HepG2 (cell line): ENCODE data around the gene MECR. TPM values are rescaled to one million over a fixed set of nuclear protein-coding genes. Genes with fewer than 3 reads are reported as not detected.
A peak's percentile ranks its signal among the peaks of the same experiment; 100 is the strongest.

Source experiments
- AKAP8 ChIP-seq: sonication (generic); formaldehyde crosslinking; IDR thresholded peaks from 2 replicates; pipeline ENCODE4 v1.5.1; 2020; ENCODE audit warnings: mild to moderate bottlenecking, missing genetic modification reagents
- ARNT ChIP-seq: fragments of 450-650 bp; IDR thresholded peaks from 2 replicates; pipeline ENCODE4 v1.6.1; 2017
- CAMTA2 ChIP-seq: sonication (generic); formaldehyde crosslinking; IDR thresholded peaks from 2 replicates; pipeline ENCODE4 v1.4.0; 2020; ENCODE audit warnings: mild to moderate bottlenecking, missing genetic modification reagents, borderline replicate concordance
- CHCHD3 ChIP-seq: sonication (generic); formaldehyde crosslinking; IDR thresholded peaks from 2 replicates; pipeline ENCODE4 v1.8.0; 2022; ENCODE audit warnings: mild to moderate bottlenecking, missing genetic modification reagents, moderate library complexity
- FOXA1 ChIP-seq, 2 experiments: fragments of 450-650 bp in 1 of 2; sonication (generic) in 1 of 2; formaldehyde crosslinking in 1 of 2; IDR thresholded peaks; 2 replicates each; pipeline versions ENCODE4 v1.4.0 to v1.6.1; 2016 to 2020; ENCODE audit warnings: missing genetic modification reagents in 1 of 2
- HINFP ChIP-seq: sonication (generic); formaldehyde crosslinking; IDR thresholded peaks from 2 replicates; pipeline ENCODE4 v1.4.0; 2020; ENCODE audit warnings: low read depth, mild to moderate bottlenecking, missing genetic modification reagents
- HOXA7 ChIP-seq: sonication (generic); formaldehyde crosslinking; IDR thresholded peaks from 2 replicates; pipeline ENCODE4 v1.8.1; 2022; ENCODE audit warnings: mild to moderate bottlenecking, missing genetic modification reagents, moderate library complexity
- IKZF4 ChIP-seq: sonication (generic); formaldehyde crosslinking; IDR thresholded peaks from 2 replicates; pipeline ENCODE4 v1.5.1; 2020; ENCODE audit warnings: borderline replicate concordance, mild to moderate bottlenecking, low read depth, missing genetic modification reagents; ENCODE audit errors: not compliant biosample characterization
- MXD1 ChIP-seq: sonication (generic); formaldehyde crosslinking; IDR thresholded peaks from 2 replicates; pipeline ENCODE4 v1.4.0; 2020; ENCODE audit warnings: mild to moderate bottlenecking, missing genetic modification reagents
- NFE2L1 ChIP-seq: sonication (generic); formaldehyde crosslinking; IDR thresholded peaks from 2 replicates; pipeline ENCODE4 v1.4.0; 2020; ENCODE audit warnings: missing genetic modification reagents, mild to moderate bottlenecking, borderline replicate concordance
- NR2F2 ChIP-seq: IDR thresholded peaks from 2 replicates; pipeline ENCODE4 v1.6.1; 2012; ENCODE audit warnings: low read depth, inconsistent platforms, borderline replicate concordance
- NRL ChIP-seq: sonication (generic); formaldehyde crosslinking; IDR thresholded peaks from 2 replicates; pipeline ENCODE4 v1.5.0; 2020; ENCODE audit warnings: missing genetic modification reagents, mild to moderate bottlenecking, moderate library complexity, borderline replicate concordance
- PHF20 ChIP-seq: sonication (generic); formaldehyde crosslinking; IDR thresholded peaks from 2 replicates; pipeline ENCODE4 v1.5.0; 2020; ENCODE audit warnings: mild to moderate bottlenecking, missing genetic modification reagents
- PHF21A ChIP-seq: sonication (generic); formaldehyde crosslinking; IDR thresholded peaks from 2 replicates; pipeline ENCODE4 v1.5.0; 2020; ENCODE audit warnings: mild to moderate bottlenecking, missing genetic modification reagents
- SALL1 ChIP-seq: sonication (generic); formaldehyde crosslinking; IDR thresholded peaks from 2 replicates; pipeline ENCODE4 v1.8.0; 2022; ENCODE audit warnings: mild to moderate bottlenecking, missing genetic modification reagents
- SMAD3 ChIP-seq: sonication (generic); formaldehyde crosslinking; IDR thresholded peaks from 2 replicates; pipeline ENCODE4 v1.4.0; 2020; ENCODE audit warnings: missing genetic modification reagents
- SMARCE1 ChIP-seq: fragments of 450-650 bp; IDR thresholded peaks from 2 replicates; pipeline ENCODE4 v1.6.1; 2017; ENCODE audit warnings: borderline replicate concordance
- SP1 ChIP-seq, 2 experiments: fragments of 450-650 bp in 1 of 2; sonication (generic) in 1 of 2; formaldehyde crosslinking in 1 of 2; IDR thresholded peaks; 2 replicates each; pipeline versions ENCODE4 v1.4.0 to v1.6.1; 2016 to 2020; ENCODE audit warnings: missing genetic modification reagents in 1 of 2
- SRSF1 ChIP-seq: fragments of 200-400 bp; formaldehyde crosslinking; optimal IDR thresholded peaks from 2 replicates; pipeline ENCODE3; 2017; ENCODE audit warnings: mild to moderate bottlenecking, low read depth, low read length, moderate library complexity
- SRSF4 ChIP-seq: fragments of 200-400 bp; formaldehyde crosslinking; IDR thresholded peaks from one replicate; pipeline ENCODE4 v1.6.1; 2018; ENCODE audit warnings: mild to moderate bottlenecking, low read depth, low read length, moderate library complexity; ENCODE audit not compliant: poor library complexity, severe bottlenecking
- TCF7L2 ChIP-seq: IDR thresholded peaks from 2 replicates; pipeline ENCODE4 v1.6.1; 2011; ENCODE audit warnings: mild to moderate bottlenecking, low read depth, low read length, moderate library complexity
- ZBTB21 ChIP-seq: sonication (generic); formaldehyde crosslinking; IDR thresholded peaks from 2 replicates; pipeline ENCODE4 v1.4.0; 2020; ENCODE audit warnings: missing genetic modification reagents
- ZBTB42 ChIP-seq: sonication (generic); formaldehyde crosslinking; IDR thresholded peaks from 2 replicates; pipeline ENCODE4 v1.5.0; 2020; ENCODE audit warnings: mild to moderate bottlenecking, missing genetic modification reagents
- ZFP36 ChIP-seq: fragments of 150-350 bp; IDR thresholded peaks from 2 replicates; pipeline ENCODE4 v1.6.1; 2018; ENCODE audit warnings: borderline replicate concordance, low read length, low read depth; ENCODE audit not compliant: partially characterized antibody
- ZNF367 ChIP-seq: sonication (generic); formaldehyde crosslinking; IDR thresholded peaks from 2 replicates; pipeline ENCODE4 v1.4.0; 2020; ENCODE audit warnings: missing genetic modification reagents, borderline replicate concordance
- ZNF383 ChIP-seq: sonication (generic); formaldehyde crosslinking; IDR thresholded peaks from 2 replicates; pipeline ENCODE4 v1.4.0; 2020; ENCODE audit warnings: missing genetic modification reagents, mild to moderate bottlenecking, borderline replicate concordance
- ZNF766 ChIP-seq: sonication (generic); formaldehyde crosslinking; IDR thresholded peaks from 2 replicates; pipeline ENCODE4 v1.5.0; 2020; ENCODE audit warnings: missing genetic modification reagents, borderline replicate concordance
- ZSCAN29 ChIP-seq: sonication (generic); formaldehyde crosslinking; conservative IDR thresholded peaks from 2 replicates; pipeline ENCODE4 v1.4.0; 2020; ENCODE audit warnings: mild to moderate bottlenecking, missing genetic modification reagents
- polyA plus RNA-seq, 8 experiments: library from polyadenylated mRNA; depleted of rRNA in 3 of 8; stranded (reverse) in 7 of 8; unstranded in 1 of 8; fragments of >200 nt; fragmentation: Illumina TruSeq in 4 of 8; extraction: Trizol in 4 of 8; gene quantifications; 2 replicates each; pipeline versions ENCODE4 v1.2.1 to v1.2.3, GENCODE V29; 2011 to 2016; ENCODE audit warnings: low read depth in 4 of 8, missing spikeins in 1 of 8, mixed read lengths in 1 of 8; ENCODE audit not compliant: insufficient read depth in 1 of 8
- total RNA-seq, 5 experiments: library from RNA; depleted of rRNA; stranded (reverse); fragments of >200 nt; fragmentation: Illumina TruSeq; extraction: Trizol; gene quantifications; 2 replicates each; pipeline ENCODE4 v1.2.3, GENCODE V29; 2016; ENCODE audit warnings: low read depth in 1 of 5
- TF ChIP-seq, protein P1 (sequence below): sonication (generic); formaldehyde crosslinking; IDR thresholded peaks from 2 replicates; pipeline ENCODE4 v1.4.0; 2020; ENCODE audit warnings: missing genetic modification reagents, mild to moderate bottlenecking, borderline replicate concordance

The MECR gene
- total and polyA plus RNA-seq, 2 of the 13 experiments (the other 11 are each of a cell fraction or from before 2014, with no cell fraction given), result 18.8 to 24.9 TPM

DNA sequence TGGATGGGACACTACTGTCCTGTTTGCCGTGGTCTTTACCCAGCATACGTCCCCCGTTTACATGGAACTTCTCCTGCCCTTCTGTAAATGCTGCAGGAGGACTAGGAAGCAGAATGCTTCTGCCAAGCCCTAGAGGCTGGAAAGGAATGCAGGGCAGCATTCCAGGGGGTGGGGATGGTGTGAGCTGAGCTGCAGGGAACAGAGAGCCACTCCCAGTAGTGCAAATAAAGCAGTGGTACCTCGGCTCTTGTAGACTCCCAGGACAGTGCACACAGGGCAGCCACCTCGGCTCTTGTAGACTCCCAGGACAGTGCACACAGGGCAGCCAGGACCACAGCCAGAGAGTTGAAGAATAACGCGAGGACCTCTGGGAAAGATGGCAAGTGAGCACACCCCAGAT, 41.0 kb upstream of the MECR start (continued):
- TF ChIP-seq HINFP, result no peak
- TF ChIP-seq IKZF4 (CRISPR knock-in tag), result no peak
- TF ChIP-seq ZNF383 (CRISPR knock-in tag), result no peak
- no peak for TF ChIP-seq ZBTB42
- TF ChIP-seq NRL (CRISPR knock-in tag), result no peak
- no peak for TF ChIP-seq ZFP36
- no peak for TF ChIP-seq SRSF4
- peak; percentile 88 for TF ChIP-seq ZSCAN29 (CRISPR knock-in tag)
- TF ChIP-seq, protein P1, sequence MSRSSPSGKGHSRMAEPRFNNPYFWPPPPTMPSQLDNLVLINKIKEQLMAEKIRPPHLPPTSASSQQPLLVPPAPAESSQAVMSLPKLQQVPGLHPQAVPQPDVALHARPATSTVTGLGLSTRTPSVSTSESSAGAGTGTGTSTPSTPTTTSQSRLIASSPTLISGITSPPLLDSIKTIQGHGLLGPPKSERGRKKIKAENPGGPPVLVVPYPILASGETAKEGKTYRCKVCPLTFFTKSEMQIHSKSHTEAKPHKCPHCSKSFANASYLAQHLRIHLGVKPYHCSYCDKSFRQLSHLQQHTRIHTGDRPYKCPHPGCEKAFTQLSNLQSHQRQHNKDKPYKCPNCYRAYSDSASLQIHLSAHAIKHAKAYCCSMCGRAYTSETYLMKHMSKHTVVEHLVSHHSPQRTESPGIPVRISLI (CRISPR knock-in tag), result no peak
- peak; percentile 41; the same call in 1 of the 2 replicates for TF ChIP-seq PHF21A (CRISPR knock-in tag)
- no peak for TF ChIP-seq SMARCE1
- TF ChIP-seq ZNF766 (CRISPR knock-in tag), result no peak
- no peak for TF ChIP-seq MXD1
- no peak for TF ChIP-seq SP1 (IDR thresholded peaks at IDR 0.05)
- no peak for TF ChIP-seq SP1 (CRISPR knock-in tag; IDR thresholded peaks at IDR 0.05)
- no peak for TF ChIP-seq NR2F2
- no peak for TF ChIP-seq CHCHD3 (CRISPR knock-in tag)
- no peak for TF ChIP-seq FOXA1 (IDR thresholded peaks at IDR 0.05)
- peak; percentile 76 for TF ChIP-seq FOXA1 (CRISPR knock-in tag; IDR thresholded peaks at IDR 0.05)
- TF ChIP-seq SALL1 (CRISPR knock-in tag), result peak; percentile 15; the same call in 1 of the 2 replicates
- no peak for TF ChIP-seq AKAP8
- no peak for TF ChIP-seq HOXA7 (CRISPR knock-in tag)
- no peak for TF ChIP-seq NFE2L1 (CRISPR knock-in tag)
- no peak for TF ChIP-seq SRSF1
- TF ChIP-seq CAMTA2 (CRISPR knock-in tag), result no peak
- no peak for TF ChIP-seq SMAD3 (CRISPR knock-in tag)
- no peak for TF ChIP-seq ARNT
- TF ChIP-seq TCF7L2, result no peak
- TF ChIP-seq ZBTB21 (CRISPR knock-in tag), result no peak
- TF ChIP-seq ZNF367 (CRISPR knock-in tag), result no peak
- TF ChIP-seq PHF20 (CRISPR knock-in tag), result no peak
